Measurements from ENCODE around the gene PDE6C. TPM values are rescaled to one million over a fixed set of nuclear protein-coding genes. Genes with fewer than 3 reads are reported as not detected.

The PDE6C gene
- total RNA-seq, 1 donor from 2014 or later = not detected

DNA sequence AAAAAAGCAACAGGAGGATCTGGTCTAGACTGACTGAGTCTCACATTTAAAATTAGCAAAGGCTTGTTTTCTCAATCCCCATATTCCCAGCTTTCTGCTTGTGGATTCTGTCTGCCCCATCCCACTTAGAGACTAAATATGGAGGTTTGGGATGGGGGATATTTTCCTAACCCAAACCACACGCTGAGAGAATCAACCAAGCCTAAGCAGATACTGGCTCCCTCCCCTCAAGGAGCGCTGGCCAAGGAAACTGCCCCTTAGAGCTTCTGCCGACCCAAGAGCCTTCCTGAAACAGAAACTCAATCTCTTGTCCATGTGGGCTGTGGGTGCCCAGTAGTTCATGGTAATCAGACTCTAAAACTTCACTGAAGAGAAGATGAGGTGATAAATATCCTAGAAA, 42.0 kb upstream of the PDE6C start:
- Mint-ChIP-seq H3K27ac (ENCODE audit: unreplicated experiment) (no peak overlapping the region), H3K27me3 (ENCODE audit: low read depth) (peaks cover 76% of the 10 kb centered on the region), H3K36me3 (ENCODE audit: low read depth) (no peaks in the 10 kb centered on the region), H3K4me3 (no peak overlapping the region), H3K4me1 (peaks cover 8% of the 10 kb centered on the region), H3K9me3 (no peaks in the 10 kb centered on the region)
- no peak for DNase-seq (ENCODE audit: low read depth, low spot score)
- TF ChIP-seq, protein P1, sequence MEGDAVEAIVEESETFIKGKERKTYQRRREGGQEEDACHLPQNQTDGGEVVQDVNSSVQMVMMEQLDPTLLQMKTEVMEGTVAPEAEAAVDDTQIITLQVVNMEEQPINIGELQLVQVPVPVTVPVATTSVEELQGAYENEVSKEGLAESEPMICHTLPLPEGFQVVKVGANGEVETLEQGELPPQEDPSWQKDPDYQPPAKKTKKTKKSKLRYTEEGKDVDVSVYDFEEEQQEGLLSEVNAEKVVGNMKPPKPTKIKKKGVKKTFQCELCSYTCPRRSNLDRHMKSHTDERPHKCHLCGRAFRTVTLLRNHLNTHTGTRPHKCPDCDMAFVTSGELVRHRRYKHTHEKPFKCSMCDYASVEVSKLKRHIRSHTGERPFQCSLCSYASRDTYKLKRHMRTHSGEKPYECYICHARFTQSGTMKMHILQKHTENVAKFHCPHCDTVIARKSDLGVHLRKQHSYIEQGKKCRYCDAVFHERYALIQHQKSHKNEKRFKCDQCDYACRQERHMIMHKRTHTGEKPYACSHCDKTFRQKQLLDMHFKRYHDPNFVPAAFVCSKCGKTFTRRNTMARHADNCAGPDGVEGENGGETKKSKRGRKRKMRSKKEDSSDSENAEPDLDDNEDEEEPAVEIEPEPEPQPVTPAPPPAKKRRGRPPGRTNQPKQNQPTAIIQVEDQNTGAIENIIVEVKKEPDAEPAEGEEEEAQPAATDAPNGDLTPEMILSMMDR (conservative IDR thresholded peaks at IDR 0.05) = no peak

DNA sequence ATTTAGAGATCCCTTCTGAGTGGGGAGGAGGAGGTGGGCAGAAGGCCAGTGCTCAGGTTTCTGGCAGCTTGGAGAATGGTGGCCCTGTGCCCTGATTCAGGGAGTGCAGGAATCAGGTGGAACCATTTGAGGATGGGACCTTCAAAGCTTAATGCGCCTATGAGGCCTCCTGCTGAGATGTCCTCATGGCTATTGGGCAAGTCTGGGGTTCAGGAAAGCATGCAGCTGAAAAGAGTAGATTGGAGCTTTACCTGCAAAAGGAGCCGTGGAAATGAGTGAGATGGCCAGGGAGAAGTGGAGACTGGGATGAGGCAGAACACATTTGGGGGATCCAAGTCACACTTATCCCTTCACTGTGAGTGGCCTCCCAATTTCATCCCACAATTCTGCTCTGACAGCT, 39.7 kb upstream of the PDE6C start:
- no peak overlapping the region for H3K27ac Mint-ChIP-seq (ENCODE audit: unreplicated experiment)
- no peaks in the 10 kb centered on the region for H3K9me3 Mint-ChIP-seq
- H3K27me3 Mint-ChIP-seq (ENCODE audit: low read depth) = peaks cover 54% of the 10 kb centered on the region
- TF ChIP-seq, protein P1 (conservative IDR thresholded peaks at IDR 0.05) = no peak
- no peaks in the 10 kb centered on the region for H3K36me3 Mint-ChIP-seq (ENCODE audit: low read depth)
- DNase-seq (ENCODE audit: low read depth, low spot score) = no peak
- H3K4me1 Mint-ChIP-seq = no peaks in the 10 kb centered on the region
- H3K4me3 Mint-ChIP-seq = no peak overlapping the region

DNA sequence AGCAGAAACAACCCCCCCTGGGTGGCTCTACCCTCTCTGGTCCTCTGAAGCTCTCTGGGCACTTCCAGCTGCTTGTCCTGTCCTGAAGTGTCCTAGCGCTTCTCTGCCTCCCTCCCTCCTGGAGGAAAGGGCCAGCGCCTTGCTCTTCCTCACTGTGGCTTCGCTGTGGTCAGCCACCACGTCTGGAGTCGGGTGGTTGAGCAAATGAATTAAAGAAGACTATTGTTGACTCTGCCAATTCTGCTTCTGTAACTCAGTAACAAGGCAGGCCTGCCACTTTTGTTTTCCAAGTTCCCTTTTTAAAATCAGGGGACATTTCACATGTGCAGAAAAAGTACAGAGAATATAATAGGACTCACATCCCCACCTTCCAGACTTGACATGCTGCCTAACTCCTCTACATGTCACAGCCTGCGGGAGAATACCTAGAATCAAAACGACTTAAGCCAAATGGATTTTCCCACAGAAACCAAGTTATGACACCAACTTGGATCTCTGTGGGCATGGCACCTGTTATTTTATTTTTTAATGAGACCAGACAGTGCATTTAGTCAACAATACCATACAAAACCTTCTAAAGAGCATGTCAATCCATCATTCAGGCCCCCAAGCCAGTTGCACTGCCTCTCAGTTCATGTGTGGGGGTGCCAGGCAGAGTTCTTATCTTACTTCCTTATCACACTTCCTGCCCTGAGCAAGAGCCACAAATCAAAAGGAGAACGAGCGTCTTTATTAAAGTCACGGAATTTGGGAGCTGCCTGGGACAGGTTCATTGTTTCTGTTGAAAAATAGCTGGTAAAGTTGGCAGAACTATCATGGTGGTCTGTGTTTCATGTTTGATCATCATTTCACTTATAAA, 39.1 kb upstream of the PDE6C start:
- Mint-ChIP-seq H3K27me3 (ENCODE audit: low read depth) (peaks cover 47% of the 10 kb centered on the region), H3K27ac (ENCODE audit: unreplicated experiment) (no peak overlapping the region), H3K36me3 (ENCODE audit: low read depth) (no peaks in the 10 kb centered on the region), H3K4me1 (no peaks in the 10 kb centered on the region), H3K4me3 (no peak overlapping the region), H3K9me3 (no peaks in the 10 kb centered on the region)
- DNase-seq (ENCODE audit: low read depth, low spot score) = no peak
- TF ChIP-seq, protein P1 (conservative IDR thresholded peaks at IDR 0.05) = no peak

DNA sequence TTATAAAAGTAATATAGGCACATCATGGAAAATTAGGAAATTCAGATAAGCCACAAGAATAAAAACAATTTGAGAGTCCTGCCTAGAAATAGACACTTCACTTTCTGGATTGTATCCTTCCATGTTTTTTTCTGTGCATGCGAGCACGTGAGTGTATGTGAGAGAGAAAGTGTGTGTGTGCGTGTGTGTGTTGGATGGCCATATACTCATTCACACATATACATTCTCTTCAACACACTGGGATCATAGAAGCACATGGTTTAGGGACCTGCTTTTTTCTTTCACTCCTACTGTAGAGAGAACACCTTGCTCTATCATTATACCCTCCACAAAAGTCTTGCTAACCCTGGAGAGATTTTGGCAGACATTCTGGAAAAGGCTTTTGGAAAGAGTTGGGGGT, 38.4 kb upstream of the PDE6C start:
- Mint-ChIP-seq H3K27ac (ENCODE audit: unreplicated experiment) (no peak overlapping the region), H3K27me3 (ENCODE audit: low read depth) (peaks cover 41% of the 10 kb centered on the region), H3K4me1 (no peaks in the 10 kb centered on the region), H3K9me3 (no peaks in the 10 kb centered on the region), H3K36me3 (ENCODE audit: low read depth) (no peaks in the 10 kb centered on the region), H3K4me3 (no peak overlapping the region)
- TF ChIP-seq, protein P1 (conservative IDR thresholded peaks at IDR 0.05) = no peak
- no peak for DNase-seq (ENCODE audit: low read depth, low spot score)

DNA sequence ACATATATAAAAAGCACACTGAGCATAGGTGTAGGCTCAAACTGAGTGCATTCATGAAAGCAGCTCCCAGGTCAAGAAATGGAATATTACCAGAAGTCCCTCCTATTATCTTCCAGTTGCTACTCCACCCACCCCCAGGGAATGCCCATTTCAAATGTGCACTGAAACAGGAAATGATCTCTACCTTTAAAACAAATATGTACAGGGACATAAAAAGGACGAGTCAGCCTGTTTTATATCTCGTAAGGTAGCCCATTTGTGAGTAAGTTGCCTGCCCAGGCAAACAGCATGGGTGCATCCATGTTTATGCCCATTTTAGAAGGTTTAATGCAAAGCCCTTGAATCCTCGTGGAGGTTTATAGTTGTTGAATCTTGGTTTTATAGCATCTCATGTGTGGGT, 35.4 kb upstream of the PDE6C start:
- Mint-ChIP-seq H3K9me3 (peaks cover 2% of the 10 kb centered on the region), H3K27ac (ENCODE audit: unreplicated experiment) (no peak overlapping the region), H3K4me1 (peaks cover 9% of the 10 kb centered on the region), H3K36me3 (ENCODE audit: low read depth) (no peaks in the 10 kb centered on the region), H3K27me3 (ENCODE audit: low read depth) (peaks cover 12% of the 10 kb centered on the region), H3K4me3 (no peak overlapping the region)
- no peak for DNase-seq (ENCODE audit: low read depth, low spot score)
- TF ChIP-seq, protein P1 (conservative IDR thresholded peaks at IDR 0.05) = no peak

Measured in neural crest cell (in vitro differentiated cells).